Measurements from ENCODE around the gene FBXO40. TPM values are rescaled to one million over a fixed set of nuclear protein-coding genes. Genes with fewer than 3 reads are reported as not detected.

The FBXO40 gene
- total and polyA plus RNA-seq, 2 experiments from 2014 or later, result 0.03 TPM; not detected in 1

- ATAC-seq, result no peak
- no peak overlapping the region for H3K4me2 ChIP-seq
- no peak overlapping the region for H3K27ac ChIP-seq (ENCODE audit: low read depth)
- H3K9me2 ChIP-seq (ENCODE audit: insufficient read depth), result no peaks in the 10 kb centered on the region
- H3F3A ChIP-seq (replicated peaks; ENCODE audit: low read depth), result 0 out of 2 replicates have a peak, but pooled peaks cover 3% of the 10 kb centered on the region
- Mint-ChIP-seq H3K4me3 (no peak overlapping the region), H3K27ac (no peak overlapping the region; the same call in 1 of the 2 replicates), H3K9me3 (no peaks in the 10 kb centered on the region), H3K36me3 (ENCODE audit: low read depth) (no peaks in the 10 kb centered on the region), H3K27me3 (ENCODE audit: insufficient read depth, low read depth, poor library complexity) (peaks cover 14% of the 10 kb centered on the region), H3K4me1 (peaks cover 54% of the 10 kb centered on the region)
- peak overlapping the region; percentile 44; the same call in 1 of the 2 replicates for H2AFZ ChIP-seq
- no peak overlapping the region for H3K4me3 ChIP-seq
- H4K20me1 ChIP-seq (replicated peaks; ENCODE audit: insufficient read depth), result no peaks in the 10 kb centered on the region
- no peaks in the 10 kb centered on the region for H3K36me3 ChIP-seq (ENCODE audit: insufficient read depth)
- no peaks in the 10 kb centered on the region for H3K79me2 ChIP-seq (replicated peaks; ENCODE audit: insufficient read depth)
- no peak for DNase-seq (ENCODE audit: low spot score)
- no peak for TF ChIP-seq NANOG (IDR thresholded peaks at IDR 0.05; ENCODE audit: borderline replicate concordance)
- TF ChIP-seq CREB1 (CRISPR knock-in tag; IDR thresholded peaks at IDR 0.05; ENCODE audit: low read depth), result no peak
- no peak for TF ChIP-seq ZNF331 (CRISPR knock-in tag; IDR thresholded peaks at IDR 0.05; ENCODE audit: low read depth)
- TF ChIP-seq CTCF (conservative IDR thresholded peaks at IDR 0.05; ENCODE audit: low read depth in 2 of 2), result no peak
- TF ChIP-seq JUNB (IDR thresholded peaks at IDR 0.05; ENCODE audit: unreplicated experiment), result no peak
- no peak for TF ChIP-seq POLR2AphosphoS5 (IDR thresholded peaks at IDR 0.05; ENCODE audit: low read depth)
- TF ChIP-seq ZNF114 (CRISPR knock-in tag; IDR thresholded peaks at IDR 0.05), result no peak
- no peak for TF ChIP-seq EZH2phosphoT487 (IDR thresholded peaks at IDR 0.05; ENCODE audit: unreplicated experiment)
- no peak for TF ChIP-seq ETS1 (IDR thresholded peaks at IDR 0.05)
- no peak for TF ChIP-seq STAT1 (IDR thresholded peaks at IDR 0.05; ENCODE audit: unreplicated experiment)
- TF ChIP-seq EZH2 (IDR thresholded peaks at IDR 0.05; ENCODE audit: low read depth, unreplicated experiment), result no peak
- no peak for TF ChIP-seq ZNF462 (CRISPR knock-in tag; IDR thresholded peaks at IDR 0.05)
- TF ChIP-seq REST (IDR thresholded peaks at IDR 0.05; ENCODE audit: unreplicated experiment), result no peak
- peaks cover 40% of the 10 kb centered on the region for H3K4me1 ChIP-seq (ENCODE audit: insufficient read depth)
- H3K27me3 ChIP-seq (ENCODE audit: insufficient read depth), result no peaks in the 10 kb centered on the region
These were observed 2.7 kb downstream of the FBXO40 start for GRCh38 chr3:121595765-121596406.

Measured in GM23338 (cell line).